ENCODE results near the gene XRCC4.

DNA sequence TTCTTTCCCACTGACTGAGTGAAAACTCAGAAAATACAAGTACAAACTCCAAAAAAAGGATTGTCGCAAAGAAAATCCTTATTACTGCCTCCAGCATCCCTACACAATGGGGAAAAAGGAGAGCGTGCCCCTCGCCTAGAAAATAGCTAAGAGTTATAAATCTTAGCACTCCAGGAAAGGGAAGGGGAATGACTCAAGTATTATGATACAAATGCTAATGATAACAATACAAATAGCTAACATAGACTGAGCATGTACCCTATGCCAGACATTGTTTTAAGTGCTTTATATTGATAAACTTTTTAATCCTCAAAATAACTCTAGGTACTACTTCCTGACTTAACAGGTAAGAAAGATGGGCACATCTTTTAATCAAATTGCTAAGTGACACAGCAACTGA lies 323.4 kb downstream of the XRCC4 start:
- TF ChIP-seq, protein P1, sequence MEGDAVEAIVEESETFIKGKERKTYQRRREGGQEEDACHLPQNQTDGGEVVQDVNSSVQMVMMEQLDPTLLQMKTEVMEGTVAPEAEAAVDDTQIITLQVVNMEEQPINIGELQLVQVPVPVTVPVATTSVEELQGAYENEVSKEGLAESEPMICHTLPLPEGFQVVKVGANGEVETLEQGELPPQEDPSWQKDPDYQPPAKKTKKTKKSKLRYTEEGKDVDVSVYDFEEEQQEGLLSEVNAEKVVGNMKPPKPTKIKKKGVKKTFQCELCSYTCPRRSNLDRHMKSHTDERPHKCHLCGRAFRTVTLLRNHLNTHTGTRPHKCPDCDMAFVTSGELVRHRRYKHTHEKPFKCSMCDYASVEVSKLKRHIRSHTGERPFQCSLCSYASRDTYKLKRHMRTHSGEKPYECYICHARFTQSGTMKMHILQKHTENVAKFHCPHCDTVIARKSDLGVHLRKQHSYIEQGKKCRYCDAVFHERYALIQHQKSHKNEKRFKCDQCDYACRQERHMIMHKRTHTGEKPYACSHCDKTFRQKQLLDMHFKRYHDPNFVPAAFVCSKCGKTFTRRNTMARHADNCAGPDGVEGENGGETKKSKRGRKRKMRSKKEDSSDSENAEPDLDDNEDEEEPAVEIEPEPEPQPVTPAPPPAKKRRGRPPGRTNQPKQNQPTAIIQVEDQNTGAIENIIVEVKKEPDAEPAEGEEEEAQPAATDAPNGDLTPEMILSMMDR (IDR thresholded peaks at IDR 0.05): no peak
- no peak for TF ChIP-seq POLR2A (IDR thresholded peaks at IDR 0.05)
- no peak for TF ChIP-seq EP300 (IDR thresholded peaks at IDR 0.05)

Data from sigmoid colon (tissue), 4 donors.